Stimulated activated CD8-positive, alpha-beta memory T cell treated with anti-CD3 and anti-CD28 coated beads, Interleukin-7, amount 100 ng/mL, for 1 hour (primary cell): ENCODE results near the gene CSNK1D.
A peak's percentile ranks its signal among the peaks of the same experiment; 100 is the strongest.
"Not testable (repeated sequence)": the region's sequence is repeated elsewhere in the genome, so short reads cannot be mapped to it uniquely, and the experiment has no call there.

Experiments
- DNase-seq, 2 donors: peaks; one replicate each; pipeline ENCODE4 v3.0.0-alpha.2; 2020; ENCODE audit warnings: low read depth in 2 of 2

Gene CSNK1D

DNA sequence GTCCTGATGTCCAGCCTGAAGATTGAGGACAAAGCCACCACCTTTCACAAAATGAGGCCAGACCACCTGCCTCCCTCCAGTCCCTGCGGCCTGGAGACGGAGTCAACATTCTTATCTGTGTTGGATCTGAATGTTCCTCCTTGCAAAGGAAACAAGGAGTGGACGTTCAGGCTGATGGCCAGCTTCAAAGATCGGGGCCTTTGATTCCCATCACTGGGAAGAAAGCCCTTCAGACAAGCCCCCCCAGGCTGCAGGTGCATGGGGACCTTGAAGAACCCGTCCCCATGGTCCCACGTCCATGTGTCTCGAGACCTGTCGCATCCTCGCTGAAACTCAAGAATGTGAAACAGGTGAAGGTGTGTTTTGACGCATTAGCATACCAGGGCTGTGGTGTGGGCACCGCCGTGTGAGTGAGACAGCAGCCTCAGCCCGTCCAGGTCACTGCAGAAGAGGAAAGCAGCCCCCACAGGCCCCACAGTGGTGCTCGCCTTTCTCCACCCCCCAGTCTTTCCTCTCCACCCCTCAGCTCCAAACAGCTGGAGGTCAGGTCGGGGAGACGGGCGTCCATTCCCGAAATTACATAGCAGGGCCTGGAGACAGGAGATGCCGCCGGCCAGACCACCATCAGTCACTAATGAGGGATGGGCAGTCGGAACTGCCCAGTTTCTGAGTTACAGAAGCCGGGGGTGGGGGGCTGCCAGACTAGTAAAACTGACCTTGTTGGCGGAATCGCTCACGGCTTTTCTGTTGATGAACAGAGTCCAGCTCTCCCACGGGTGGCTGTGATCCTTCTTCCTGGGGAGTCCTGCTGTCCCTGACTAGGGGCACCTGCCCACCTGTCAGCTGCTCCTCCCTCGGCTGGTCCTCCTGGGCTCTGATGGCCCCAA lies 877 bp upstream of the CSNK1D start:
- DNase-seq: no peak

DNA sequence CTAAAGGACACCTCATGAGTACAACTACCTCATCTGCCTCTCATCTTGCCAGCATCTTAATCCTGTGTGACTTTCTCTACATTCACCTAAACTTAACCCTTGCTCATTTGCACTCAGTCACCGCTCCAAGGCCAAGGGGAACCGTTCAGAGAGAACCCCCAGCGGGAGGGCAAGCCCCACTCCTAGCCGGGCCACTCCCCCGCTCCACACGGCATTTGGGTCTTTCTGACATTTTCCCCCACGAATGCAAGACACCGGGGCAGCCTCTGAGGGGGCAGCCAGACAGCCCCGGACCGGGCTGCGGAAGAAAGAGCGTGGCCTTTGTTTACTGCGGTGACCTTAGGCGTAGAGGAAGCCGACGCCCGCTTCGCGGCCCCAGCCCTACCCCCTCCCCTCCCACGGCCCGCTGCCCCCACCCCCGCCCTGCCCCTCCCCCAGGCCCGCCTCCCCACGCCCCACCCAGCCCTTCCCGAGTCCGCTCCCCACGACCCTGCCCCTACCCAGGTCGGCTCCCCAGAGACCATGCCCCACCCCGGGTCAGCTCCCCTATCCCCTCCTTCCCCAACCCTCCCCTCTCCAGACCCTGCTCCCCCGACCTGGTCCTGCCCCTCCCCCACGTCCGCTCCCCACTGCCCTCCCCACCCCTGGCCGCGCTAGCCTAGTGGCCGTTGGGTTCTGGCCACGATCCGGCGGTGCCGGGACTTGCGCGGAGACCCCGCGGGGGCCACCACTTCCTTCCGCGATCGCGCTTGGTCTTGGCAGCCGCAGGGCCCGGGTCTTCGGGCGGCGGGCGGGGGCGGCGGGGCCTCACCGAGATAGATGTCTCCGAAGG lies 789 bp downstream of the CSNK1D start:
- DNase-seq: no peak

DNA sequence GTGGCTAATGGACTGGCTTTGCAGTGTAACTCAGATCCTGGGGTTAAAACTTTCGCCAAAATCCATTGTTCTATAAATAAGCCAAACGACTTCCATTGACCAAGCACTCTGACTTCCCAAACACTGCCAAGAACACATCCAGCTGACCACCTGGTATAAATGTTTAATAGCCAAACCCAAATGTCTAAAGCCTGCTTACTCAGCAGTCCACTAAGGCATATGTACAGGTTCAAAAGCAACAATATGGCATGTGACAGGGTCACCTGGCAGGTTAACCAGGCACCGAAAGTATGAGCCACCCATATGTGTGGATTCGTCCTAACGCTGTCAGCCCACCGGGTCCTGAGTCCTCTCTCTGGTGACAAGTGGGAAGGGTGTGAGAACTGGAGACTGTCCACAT lies 2.1 kb downstream of the CSNK1D start:
- no peak for DNase-seq

DNA sequence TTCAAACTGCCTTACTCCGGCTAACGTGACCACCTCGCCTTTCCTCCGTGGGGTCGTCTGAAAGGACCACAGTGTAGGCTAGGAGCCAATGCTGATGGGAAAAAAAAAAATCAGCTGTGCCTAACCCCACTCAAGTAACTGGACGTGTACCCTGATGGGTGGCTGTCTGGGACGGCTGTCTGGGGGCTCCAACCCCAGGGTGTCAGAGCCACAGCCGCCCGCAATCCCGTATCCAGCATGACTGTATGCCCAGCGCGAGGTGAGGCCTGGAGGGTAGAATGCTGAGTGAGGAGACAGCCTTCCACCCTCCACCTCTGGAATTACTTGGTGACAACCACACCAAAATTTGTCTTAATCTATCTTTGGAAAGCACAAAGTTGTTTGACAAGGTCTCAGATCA lies 2.8 kb downstream of the CSNK1D start:
- DNase-seq: no peak

DNA sequence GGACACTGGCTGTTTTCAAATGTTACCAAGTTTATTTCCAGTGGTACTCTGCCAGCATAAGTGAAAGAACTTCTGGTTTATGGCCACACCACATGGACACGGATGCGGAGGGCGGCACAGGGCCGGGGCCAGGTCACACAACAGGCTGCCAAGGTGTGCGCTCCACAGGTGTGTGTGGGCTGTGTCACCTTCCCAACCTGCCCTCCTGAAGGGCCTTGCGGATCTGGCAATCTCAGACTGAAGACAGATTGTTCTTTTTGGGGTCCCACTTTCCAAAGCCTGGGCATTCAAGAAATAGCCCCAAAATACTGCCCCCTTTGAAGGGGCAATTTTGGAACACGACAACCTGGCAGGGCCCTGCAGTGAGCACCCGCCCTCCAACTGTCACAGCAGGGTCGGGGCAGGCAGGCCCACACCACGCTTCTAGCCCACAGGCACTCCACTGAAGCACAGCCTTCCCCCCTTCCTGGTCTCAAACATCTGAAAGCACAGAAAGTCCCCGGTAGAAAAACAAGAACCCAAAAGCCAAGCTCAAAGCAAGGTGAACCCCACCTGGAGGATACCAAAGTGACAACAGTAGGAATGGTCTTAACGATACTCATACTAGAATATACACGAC lies 3.5 kb downstream of the CSNK1D start:
- no peak for DNase-seq

DNA sequence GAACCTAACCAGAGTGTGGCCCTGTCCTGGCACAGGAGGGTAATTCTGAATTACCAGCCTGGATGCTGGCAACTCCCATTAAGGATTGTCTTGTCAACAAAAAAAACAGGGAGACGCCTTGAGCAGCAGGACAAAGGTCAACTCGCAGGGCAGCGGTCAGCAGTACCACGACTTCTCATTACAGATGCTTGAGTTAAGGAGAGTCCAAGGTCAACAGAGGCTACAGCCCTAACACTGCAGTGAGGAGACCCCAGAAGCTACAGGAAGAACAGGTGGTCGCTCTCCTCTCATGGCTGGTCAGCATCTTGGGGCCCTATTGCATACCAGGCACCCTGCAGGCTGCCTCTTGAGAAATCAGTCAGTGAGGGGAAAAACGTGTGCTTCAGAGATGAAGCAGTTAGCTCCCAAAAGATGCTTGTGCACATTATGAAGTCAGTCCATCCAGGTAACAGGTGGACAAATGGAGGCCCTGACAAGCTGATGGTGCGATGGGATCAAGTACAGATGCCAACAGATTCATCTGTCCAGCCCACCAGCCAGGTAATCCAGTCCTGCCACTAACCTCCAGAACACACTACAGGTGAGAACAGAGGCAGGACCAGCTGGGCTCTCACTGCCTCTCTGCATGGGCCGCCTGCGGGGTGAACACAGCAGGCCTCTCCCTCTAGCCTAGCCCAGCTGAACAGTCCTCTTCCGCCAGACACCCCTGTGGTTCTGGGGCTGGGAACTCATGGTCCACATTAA lies 4.2 kb downstream of the CSNK1D start:
- no peak for DNase-seq

DNA sequence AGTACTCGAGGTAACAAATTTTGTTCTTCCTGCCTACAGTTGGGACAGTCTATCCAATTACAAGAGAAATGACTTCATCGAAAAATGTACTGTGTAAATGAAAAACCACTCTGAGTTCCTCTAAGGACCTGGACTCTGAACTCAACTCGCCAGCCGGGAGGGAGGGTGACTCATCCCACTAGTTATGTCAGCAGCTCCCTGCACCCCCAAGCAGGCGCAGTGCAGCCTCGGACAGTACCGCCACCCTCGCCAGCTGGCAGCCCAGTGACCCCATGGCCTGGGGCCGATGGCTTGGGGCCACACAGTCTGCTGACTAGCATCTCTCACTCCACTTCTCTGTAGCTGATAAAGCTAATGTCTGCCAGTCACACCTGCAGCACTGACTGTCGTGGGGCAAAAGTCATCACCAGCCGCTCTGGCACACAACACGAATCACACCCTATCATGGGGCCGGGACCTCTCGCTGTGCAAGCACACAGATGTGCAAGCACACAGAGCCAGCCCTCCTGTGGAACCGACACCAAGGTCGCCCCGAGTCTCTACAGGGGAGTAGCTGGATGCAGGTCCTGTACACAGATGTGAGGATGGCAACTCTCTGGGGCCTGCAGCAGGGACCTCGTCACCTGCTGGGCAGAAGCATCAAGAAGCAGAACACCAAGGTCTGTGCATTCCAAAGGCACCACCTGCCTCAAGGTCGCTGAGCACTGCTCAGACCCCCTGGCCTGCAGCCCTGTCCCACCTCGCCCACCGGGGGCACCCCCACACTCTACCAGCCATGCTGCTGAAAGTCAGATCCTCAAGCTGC lies 5.7 kb downstream of the CSNK1D start:
- DNase-seq: no peak

DNA sequence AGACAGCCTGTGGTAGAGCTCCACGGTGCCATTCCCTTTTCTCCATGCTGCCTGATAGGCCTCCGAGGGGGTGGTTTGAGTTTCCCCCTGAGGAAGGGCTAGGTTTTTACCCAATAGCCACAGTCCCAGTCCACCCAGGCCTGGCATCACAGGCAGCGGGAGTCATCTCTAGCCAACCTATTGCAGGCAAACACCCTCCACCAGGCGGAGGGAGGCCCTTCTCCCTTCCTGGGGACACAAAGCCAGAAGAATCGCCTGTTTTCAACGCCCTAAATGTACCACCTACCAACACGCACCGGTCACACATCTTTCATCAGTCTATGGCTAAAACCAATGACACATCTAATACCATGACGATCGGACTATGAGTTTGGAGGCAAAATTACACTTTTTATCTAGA lies 7.4 kb downstream of the CSNK1D start:
- no peak for DNase-seq

DNA sequence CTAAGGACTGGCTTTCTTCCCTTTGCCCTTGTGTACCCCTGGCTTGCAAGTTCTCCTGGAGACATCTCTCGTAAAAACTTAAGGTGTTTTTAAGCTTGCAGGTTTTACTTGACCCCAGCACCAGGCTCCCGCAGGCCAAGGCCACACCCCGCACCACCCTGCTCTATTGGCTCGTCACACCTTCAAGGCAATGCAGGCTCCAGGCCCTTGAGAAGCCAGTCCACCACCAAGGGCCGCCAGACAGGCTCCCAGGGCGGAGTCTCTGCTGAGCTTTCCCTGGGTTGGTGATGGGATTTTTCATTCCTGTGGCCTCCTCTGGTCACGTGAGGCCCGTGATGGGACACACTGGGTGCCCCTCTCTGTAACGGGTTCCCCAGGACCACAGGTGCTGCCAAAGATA lies 9.9 kb downstream of the CSNK1D start:
- no peak for DNase-seq

DNA sequence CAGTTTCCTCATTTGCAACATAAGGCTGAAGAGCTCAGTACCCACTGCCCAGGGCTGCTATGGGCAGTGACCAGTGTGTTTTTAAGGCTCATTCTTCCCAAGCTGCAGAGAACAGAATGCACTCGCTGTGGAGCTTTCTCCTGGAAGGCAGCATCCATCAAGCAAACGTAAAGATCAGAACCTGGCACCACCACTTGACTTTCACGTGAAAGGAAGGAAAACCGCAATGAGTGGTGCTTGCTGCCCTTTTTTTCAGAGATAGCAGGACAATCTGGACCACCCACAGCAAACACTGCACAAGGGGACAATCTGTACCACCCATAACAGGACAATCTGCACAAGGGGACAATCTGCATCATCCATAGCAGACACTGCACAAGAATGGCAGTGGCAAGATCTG lies 11.2 kb downstream of the CSNK1D start:
- no peak for DNase-seq

DNA sequence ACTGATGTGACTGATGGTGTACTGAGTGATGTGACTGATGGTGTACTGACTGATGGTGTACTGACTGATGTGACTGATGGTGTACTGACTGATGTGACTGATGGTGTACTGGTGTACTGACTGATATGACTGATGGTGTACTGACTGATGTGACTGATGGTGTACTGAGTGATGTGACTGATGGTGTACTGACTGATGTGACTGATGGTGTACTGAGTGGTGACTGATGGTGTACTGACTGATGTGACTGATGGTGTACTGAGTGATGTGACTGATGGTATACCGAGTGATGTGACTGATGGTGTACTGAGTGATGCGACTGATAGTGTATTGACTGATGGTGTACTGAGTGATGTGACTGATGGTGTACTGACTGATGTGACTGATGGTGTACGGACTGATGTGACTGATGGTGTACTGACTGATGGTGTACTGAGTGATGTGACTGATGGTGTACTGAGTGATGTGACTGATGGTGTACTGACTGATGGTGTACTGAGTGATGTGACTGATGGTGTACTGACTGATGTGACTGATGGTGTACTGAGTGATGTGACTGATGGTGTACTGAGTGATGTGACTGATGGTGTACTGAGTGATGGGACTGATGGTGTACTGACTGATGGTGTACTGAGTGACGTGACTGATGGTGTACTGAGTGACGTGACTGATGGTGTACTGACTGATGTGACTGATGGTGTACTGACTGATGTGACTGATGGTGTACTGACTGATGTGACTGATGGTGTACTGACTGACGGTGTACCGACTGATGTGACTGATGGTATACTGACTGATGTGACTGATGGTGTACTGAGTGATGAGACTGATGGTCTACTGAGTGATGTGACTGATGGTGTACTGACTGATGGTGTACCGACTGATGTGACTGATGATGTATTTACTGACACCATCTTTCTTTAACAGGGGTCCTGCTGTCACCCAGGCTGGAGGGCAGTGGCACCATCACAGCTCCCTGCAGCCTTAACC lies 13.2 kb downstream of the CSNK1D start:
- not testable (repeated sequence) for DNase-seq

DNA sequence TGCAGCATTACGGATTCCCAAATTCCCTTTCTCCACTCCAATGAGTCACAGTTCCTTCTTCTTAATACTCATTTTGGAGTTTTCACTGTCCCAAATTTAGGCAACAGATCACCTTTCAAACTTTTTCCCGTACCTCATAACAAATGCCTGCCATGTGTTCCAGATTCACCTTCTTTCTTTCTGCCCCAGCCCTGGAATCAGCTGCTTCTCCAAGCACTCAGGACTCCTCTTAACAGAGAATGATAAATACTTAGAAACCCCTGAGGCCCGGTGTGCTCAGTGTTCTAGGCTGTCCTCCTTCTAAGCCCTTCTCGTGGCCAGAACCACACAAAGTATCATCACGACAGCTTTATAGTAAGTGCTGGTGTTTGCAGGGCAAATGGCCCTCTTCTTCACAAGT lies 14.9 kb downstream of the CSNK1D start:
- no peak for DNase-seq

DNA sequence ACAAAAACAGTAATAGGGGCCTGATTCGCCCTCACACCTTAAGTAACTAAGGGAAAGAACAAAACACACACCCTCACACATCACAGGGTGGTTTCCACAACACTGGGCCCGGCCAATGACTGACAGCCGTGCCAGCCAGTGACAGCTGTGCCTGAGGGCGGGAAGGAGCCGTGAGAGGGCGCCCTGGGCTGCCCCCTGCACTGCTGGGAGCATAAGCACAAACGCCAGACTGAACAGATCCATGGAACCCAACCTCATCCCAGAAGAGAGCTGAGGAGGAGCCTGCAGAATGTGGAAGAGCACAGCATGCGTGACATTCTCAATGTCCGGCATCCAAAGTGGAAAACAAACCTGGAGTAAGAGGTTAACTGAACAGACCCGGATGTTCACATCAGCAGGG lies 16.0 kb downstream of the CSNK1D start:
- DNase-seq: peak; percentile 36 to 52

DNA sequence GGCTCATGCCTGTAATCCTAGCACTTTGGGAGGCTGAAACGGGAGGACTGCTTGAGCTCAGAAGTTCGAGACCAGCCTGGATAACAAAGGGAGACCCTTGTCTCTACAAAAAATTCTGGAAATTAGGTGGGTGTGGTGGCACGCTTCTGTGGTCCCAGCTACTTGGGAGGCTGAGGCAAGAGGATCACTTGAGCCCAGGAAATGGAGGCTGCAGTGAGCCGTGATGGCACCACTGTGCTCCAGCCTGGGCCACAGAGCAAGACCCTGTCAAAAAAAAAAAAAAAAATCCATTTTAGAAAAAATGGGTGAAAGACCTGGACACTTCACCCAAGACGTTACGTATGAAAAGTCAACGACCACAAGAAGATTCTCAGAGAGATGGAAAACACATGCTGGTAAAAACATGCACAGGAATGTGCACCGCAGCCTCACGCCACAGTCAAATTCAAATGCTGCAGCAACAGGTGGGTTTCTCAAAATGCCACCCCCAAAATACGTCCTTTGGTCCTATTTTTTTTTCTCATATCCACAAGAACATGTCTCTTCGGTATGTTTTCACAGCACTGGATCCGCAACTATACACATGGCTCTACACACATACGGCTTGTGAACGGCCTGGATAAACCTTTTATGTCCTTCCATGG lies 17.1 kb downstream of the CSNK1D start:
- DNase-seq: no peak

DNA sequence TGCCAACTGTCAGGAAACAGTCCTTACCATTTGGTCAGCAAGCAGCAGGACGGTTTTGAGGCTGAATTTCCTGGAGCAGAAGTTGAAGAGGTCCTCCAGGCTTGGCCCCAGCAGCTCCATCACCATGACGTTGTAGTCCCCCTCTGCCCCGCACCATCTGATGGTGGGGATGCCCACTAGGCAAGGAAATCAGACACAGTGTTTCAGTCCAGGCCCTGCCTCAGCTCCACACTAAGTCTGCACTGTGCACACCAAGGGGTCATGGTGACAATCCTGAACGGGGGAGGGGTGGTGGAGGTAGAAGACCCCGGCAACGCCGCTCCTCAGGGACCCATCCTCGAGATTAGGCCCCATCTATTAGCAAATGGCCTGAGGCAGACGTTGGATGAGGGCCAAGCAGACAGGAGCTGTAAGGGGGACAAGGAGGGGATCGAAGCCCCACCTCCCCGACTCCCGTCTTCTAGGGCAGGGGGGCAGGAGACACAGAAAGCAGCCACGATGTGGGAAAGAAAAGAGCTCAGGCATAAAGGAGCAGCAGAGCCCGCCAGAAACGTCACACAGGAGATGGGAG lies 18.0 kb downstream of the CSNK1D start:
- DNase-seq: no peak

DNA sequence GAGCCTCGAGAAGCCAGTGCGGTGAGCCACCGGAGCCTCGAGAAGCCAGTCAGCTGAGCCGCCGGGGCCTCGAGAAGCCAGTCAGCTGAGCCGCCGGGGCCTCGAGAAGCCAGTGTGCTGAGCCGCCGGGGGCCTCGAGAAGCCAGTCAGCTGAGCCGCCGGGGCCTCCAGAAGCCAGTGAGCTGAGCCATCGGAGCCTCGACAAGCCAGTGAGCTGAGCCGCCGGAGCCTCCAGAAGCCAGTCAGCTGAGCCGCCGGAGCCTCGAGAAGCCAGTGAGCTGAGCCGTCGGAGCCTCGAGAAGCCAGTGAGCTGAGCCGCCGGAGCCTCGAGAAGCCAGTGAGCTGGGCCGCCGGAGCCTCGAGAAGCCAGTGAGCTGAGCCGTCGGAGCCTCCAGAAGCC lies 18.8 kb downstream of the CSNK1D start:
- DNase-seq: not testable (repeated sequence)

DNA sequence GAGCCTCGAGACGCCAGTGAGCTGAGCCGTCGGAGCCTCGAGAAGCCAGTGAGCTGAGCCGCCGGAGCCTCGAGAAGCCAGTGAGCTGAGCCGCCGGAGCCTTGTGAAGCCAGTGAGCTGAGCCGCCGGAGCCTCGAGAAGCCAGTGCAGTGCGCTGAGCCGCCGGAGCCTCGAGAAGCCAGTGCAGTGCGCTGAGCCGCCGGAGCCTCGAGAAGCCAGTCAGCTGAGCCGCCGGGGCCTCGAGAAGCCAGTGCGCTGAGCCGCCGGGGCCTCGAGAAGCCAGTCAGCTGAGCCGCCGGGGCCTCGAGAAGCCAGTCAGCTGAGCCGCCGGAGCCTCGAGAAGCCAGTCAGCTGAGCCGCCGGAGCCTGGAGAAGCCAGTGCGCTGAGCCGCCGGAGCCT lies 19.4 kb downstream of the CSNK1D start:
- DNase-seq: not testable (repeated sequence)

DNA sequence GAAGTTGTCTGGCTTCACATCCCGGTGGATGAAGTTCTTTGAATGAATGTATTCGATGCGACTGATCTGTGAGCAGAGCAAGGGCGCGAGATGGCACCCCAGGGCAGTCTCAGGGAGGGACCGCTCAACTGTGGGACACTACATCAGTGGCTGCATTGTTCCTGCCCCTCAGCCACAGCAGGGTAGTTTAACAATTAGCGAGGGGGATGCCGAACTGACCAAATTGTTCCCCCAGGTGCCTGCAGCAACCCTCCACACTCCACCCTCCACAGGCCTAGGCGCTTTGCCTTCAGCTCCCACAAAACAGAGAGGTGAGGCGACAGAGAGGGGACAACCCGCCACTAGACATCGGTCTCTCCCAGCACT lies 20.3 kb downstream of the CSNK1D start:
- DNase-seq: no peak
